ENCODE data around the gene HNRNPH1.

Gene HNRNPH1

GRCh38 chr5:179564526-179564925 is 58.9 kb downstream of the HNRNPH1 start:
- no peak for ATAC-seq

More at GRCh38 chr5:179564526-179564925, 58.9 kb downstream of the HNRNPH1 start:
- TF ChIP-seq RARB (CRISPR knock-in tag; IDR thresholded peaks at IDR 0.05) (no peak), CSRNP3 (CRISPR knock-in tag; IDR thresholded peaks at IDR 0.05) (no peak), ISL1 (CRISPR knock-in tag; IDR thresholded peaks at IDR 0.05) (no peak), TOX (CRISPR knock-in tag; IDR thresholded peaks at IDR 0.05; ENCODE audit: borderline replicate concordance) (no peak), TSHZ2 (CRISPR knock-in tag; IDR thresholded peaks at IDR 0.05) (no peak), PPARA (CRISPR knock-in tag; IDR thresholded peaks at IDR 0.05; ENCODE audit: borderline replicate concordance) (no peak), TCF4 (CRISPR knock-in tag; IDR thresholded peaks at IDR 0.05; ENCODE audit: borderline replicate concordance) (no peak), ARNTL (CRISPR knock-in tag; IDR thresholded peaks at IDR 0.05; ENCODE audit: borderline replicate concordance, low read depth) (no peak), ZFP30 (CRISPR knock-in tag; IDR thresholded peaks at IDR 0.05) (no peak), ZNF565 (CRISPR knock-in tag; conservative IDR thresholded peaks at IDR 0.05; ENCODE audit: low read depth) (no peak), ZC3H10 (CRISPR knock-in tag; IDR thresholded peaks at IDR 0.05) (no peak), CSDC2 (CRISPR knock-in tag; IDR thresholded peaks at IDR 0.05) (no peak), OSR1 (CRISPR knock-in tag; IDR thresholded peaks at IDR 0.05) (no peak)

Data from SK-N-SH treated with all-trans-retinoic acid at 6 μM for 48 hours (cell line).